HepG2 (cell line): ENCODE measurements around the gene HEXIM1. TPM values are rescaled to one million over a fixed set of nuclear protein-coding genes. Genes with fewer than 3 reads are reported as not detected.
A peak's percentile ranks its signal among the peaks of the same experiment; 100 is the strongest.

Source experiments
- ATF7 ChIP-seq, 2 experiments: fragments of 450-650 bp in 1 of 2; sonication (generic) in 1 of 2; formaldehyde crosslinking in 1 of 2; IDR thresholded peaks; 2 replicates each; pipeline versions ENCODE4 v1.4.0 to v1.6.1; 2016 to 2020; ENCODE audit warnings: antibody characterized with exemption in 1 of 2, mild to moderate bottlenecking in 1 of 2, missing genetic modification reagents in 1 of 2
- CREBL2 ChIP-seq: sonication (generic); formaldehyde crosslinking; IDR thresholded peaks from 2 replicates; pipeline ENCODE4 v1.8.1; 2023; ENCODE audit warnings: missing genetic modification reagents, mild to moderate bottlenecking, borderline replicate concordance
- DMAP1 ChIP-seq: IDR thresholded peaks from 2 replicates; pipeline ENCODE4 v1.6.1; 2016
- GRHL1 ChIP-seq: sonication (generic); formaldehyde crosslinking; conservative IDR thresholded peaks from 2 replicates; pipeline ENCODE4 v1.8.0; 2022; ENCODE audit warnings: missing genetic modification reagents
- GZF1 ChIP-seq: sonication (generic); formaldehyde crosslinking; IDR thresholded peaks from 2 replicates; pipeline ENCODE4 v1.5.1; 2020; ENCODE audit warnings: mild to moderate bottlenecking, missing genetic modification reagents
- JDP2 ChIP-seq: sonication (generic); formaldehyde crosslinking; IDR thresholded peaks from 2 replicates; pipeline ENCODE4 v1.8.1; 2022; ENCODE audit warnings: missing genetic modification reagents, borderline replicate concordance
- MTA3 ChIP-seq: sonication (generic); formaldehyde crosslinking; IDR thresholded peaks from 2 replicates; pipeline ENCODE4 v1.4.0; 2020; ENCODE audit warnings: missing genetic modification reagents
- MXD4 ChIP-seq: IDR thresholded peaks from 2 replicates; pipeline ENCODE4 v1.6.1; 2016; ENCODE audit warnings: mild to moderate bottlenecking, missing biosample characterization, missing genetic modification reagents
- MXI1 ChIP-seq: IDR thresholded peaks from 3 replicates; pipeline ENCODE4 v1.6.1; 2012; ENCODE audit warnings: low read depth, low read length, inconsistent platforms, borderline replicate concordance
- NFYC ChIP-seq: IDR thresholded peaks from 2 replicates; pipeline ENCODE4 v1.6.1; 2016; ENCODE audit warnings: missing genetic modification reagents, missing compliant biosample characterization
- RFXAP ChIP-seq: sonication (generic); formaldehyde crosslinking; IDR thresholded peaks from 2 replicates; pipeline ENCODE4 v1.4.0; 2020; ENCODE audit warnings: missing genetic modification reagents, borderline replicate concordance
- TCF12 ChIP-seq, 2 experiments: fragments of 450-650 bp in 1 of 2; sonication (generic) in 1 of 2; formaldehyde crosslinking in 1 of 2; IDR thresholded peaks; 2 replicates each; pipeline versions ENCODE4 v1.6.1 to v1.8.0; 2017 to 2022; ENCODE audit warnings: antibody characterized with exemption in 1 of 2, mild to moderate bottlenecking in 1 of 2, missing genetic modification reagents in 1 of 2, moderate library complexity in 1 of 2
- TCF7L2 ChIP-seq: IDR thresholded peaks from 2 replicates; pipeline ENCODE4 v1.6.1; 2011; ENCODE audit warnings: mild to moderate bottlenecking, low read depth, low read length, moderate library complexity
- ZFP37 ChIP-seq: sonication (generic); formaldehyde crosslinking; IDR thresholded peaks from 2 replicates; pipeline ENCODE4 v1.4.0; 2020; ENCODE audit warnings: missing genetic modification reagents, borderline replicate concordance
- ZMYM4 ChIP-seq: sonication (generic); formaldehyde crosslinking; IDR thresholded peaks from 2 replicates; pipeline ENCODE4 v1.8.1; 2023; ENCODE audit warnings: mild to moderate bottlenecking, missing genetic modification reagents
- ZNF34 ChIP-seq: sonication (generic); formaldehyde crosslinking; IDR thresholded peaks from 2 replicates; pipeline ENCODE4 v1.4.0; 2020; ENCODE audit warnings: mild to moderate bottlenecking, missing genetic modification reagents, borderline replicate concordance
- ZNF451 ChIP-seq: sonication (generic); formaldehyde crosslinking; IDR thresholded peaks from 2 replicates; pipeline ENCODE4 v1.5.0; 2020; ENCODE audit warnings: mild to moderate bottlenecking, missing genetic modification reagents
- ZNF691 ChIP-seq: sonication (generic); formaldehyde crosslinking; IDR thresholded peaks from 2 replicates; pipeline ENCODE4 v1.4.0; 2020; ENCODE audit warnings: missing genetic modification reagents, low read depth, mild to moderate bottlenecking, borderline replicate concordance
- ZSCAN21 ChIP-seq: sonication (generic); formaldehyde crosslinking; IDR thresholded peaks from 2 replicates; pipeline ENCODE4 v1.8.0; 2022; ENCODE audit warnings: mild to moderate bottlenecking, missing genetic modification reagents, moderate library complexity, borderline replicate concordance
- polyA plus RNA-seq, 8 experiments: library from polyadenylated mRNA; depleted of rRNA in 3 of 8; stranded (reverse) in 7 of 8; unstranded in 1 of 8; fragments of >200 nt; fragmentation: Illumina TruSeq in 4 of 8; extraction: Trizol in 4 of 8; gene quantifications; 2 replicates each; pipeline versions ENCODE4 v1.2.1 to v1.2.3, GENCODE V29; 2011 to 2016; ENCODE audit warnings: low read depth in 4 of 8, missing spikeins in 1 of 8, mixed read lengths in 1 of 8; ENCODE audit not compliant: insufficient read depth in 1 of 8
- total RNA-seq, 5 experiments: library from RNA; depleted of rRNA; stranded (reverse); fragments of >200 nt; fragmentation: Illumina TruSeq; extraction: Trizol; gene quantifications; 2 replicates each; pipeline ENCODE4 v1.2.3, GENCODE V29; 2016; ENCODE audit warnings: low read depth in 1 of 5
- TF ChIP-seq, protein P1 (sequence below): IDR thresholded peaks from 2 replicates; pipeline ENCODE4 v1.6.1; 2016; ENCODE audit warnings: mild to moderate bottlenecking
- TF ChIP-seq, protein P2 (sequence below): sonication (generic); formaldehyde crosslinking; IDR thresholded peaks from 2 replicates; pipeline ENCODE4 v1.5.1; 2020; ENCODE audit warnings: mild to moderate bottlenecking, missing genetic modification reagents, moderate library complexity
- TF ChIP-seq, protein P3 (sequence below): sonication (generic); formaldehyde crosslinking; IDR thresholded peaks from 2 replicates; pipeline ENCODE4 v1.5.0; 2020; ENCODE audit warnings: missing genetic modification reagents

HEXIM1 gene
- total and polyA plus RNA-seq, 2 of the 13 experiments (the other 11 are each of a cell fraction or from before 2014, with no cell fraction given), result 10.5 to 16.6 TPM

- TF ChIP-seq GRHL1 (CRISPR knock-in tag) (no peak), GZF1 (CRISPR knock-in tag) (0 out of 2 replicates have a peak, but pooled peaks have one; percentile 70), TCF7L2 (no peak), ZSCAN21 (peak; percentile 87; the same call in 1 of the 2 replicates), MTA3 (CRISPR knock-in tag) (no peak), ZNF34 (peak; percentile 95; the same call in 1 of the 2 replicates), TCF12 (IDR thresholded peaks at IDR 0.05) (no peak), TCF12 (CRISPR knock-in tag; IDR thresholded peaks at IDR 0.05) (no peak), MXI1 (peak; percentile 56; the same call in 1 of the 3 replicates), ZNF691 (peak; percentile 97), ZNF451 (CRISPR knock-in tag) (no peak), JDP2 (CRISPR knock-in tag) (no peak), DMAP1 (peak; percentile 58; the same call in 1 of the 2 replicates), MXD4 (CRISPR knock-in tag) (peak; percentile 70), ZFP37 (no peak), RFXAP (CRISPR knock-in tag) (0 out of 2 replicates have a peak, but pooled peaks have one; percentile 18), CREBL2 (CRISPR knock-in tag) (peak; percentile 42; the same call in 1 of the 2 replicates), NFYC (CRISPR knock-in tag) (no peak), ZMYM4 (CRISPR knock-in tag) (no peak; the same call in none of the 2 replicates), ATF7 (IDR thresholded peaks at IDR 0.05) (no peak), ATF7 (CRISPR knock-in tag; IDR thresholded peaks at IDR 0.05) (no peak; the same call in 1 of the 2 replicates)
- TF ChIP-seq, protein P1, sequence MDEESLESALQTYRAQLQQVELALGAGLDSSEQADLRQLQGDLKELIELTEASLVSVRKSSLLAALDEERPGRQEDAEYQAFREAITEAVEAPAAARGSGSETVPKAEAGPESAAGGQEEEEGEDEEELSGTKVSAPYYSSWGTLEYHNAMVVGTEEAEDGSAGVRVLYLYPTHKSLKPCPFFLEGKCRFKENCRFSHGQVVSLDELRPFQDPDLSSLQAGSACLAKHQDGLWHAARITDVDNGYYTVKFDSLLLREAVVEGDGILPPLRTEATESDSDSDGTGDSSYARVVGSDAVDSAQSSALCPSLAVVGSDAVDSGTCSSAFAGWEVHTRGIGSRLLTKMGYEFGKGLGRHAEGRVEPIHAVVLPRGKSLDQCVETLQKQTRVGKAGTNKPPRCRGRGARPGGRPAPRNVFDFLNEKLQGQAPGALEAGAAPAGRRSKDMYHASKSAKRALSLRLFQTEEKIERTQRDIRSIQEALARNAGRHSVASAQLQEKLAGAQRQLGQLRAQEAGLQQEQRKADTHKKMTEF, result peak; percentile 94
- TF ChIP-seq, protein P2, sequence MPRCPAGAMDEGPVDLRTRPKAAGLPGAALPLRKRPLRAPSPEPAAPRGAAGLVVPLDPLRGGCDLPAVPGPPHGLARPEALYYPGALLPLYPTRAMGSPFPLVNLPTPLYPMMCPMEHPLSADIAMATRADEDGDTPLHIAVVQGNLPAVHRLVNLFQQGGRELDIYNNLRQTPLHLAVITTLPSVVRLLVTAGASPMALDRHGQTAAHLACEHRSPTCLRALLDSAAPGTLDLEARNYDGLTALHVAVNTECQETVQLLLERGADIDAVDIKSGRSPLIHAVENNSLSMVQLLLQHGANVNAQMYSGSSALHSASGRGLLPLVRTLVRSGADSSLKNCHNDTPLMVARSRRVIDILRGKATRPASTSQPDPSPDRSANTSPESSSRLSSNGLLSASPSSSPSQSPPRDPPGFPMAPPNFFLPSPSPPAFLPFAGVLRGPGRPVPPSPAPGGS (CRISPR knock-in tag), result peak; percentile 31; the same call in 1 of the 2 replicates
- TF ChIP-seq, protein P3, sequence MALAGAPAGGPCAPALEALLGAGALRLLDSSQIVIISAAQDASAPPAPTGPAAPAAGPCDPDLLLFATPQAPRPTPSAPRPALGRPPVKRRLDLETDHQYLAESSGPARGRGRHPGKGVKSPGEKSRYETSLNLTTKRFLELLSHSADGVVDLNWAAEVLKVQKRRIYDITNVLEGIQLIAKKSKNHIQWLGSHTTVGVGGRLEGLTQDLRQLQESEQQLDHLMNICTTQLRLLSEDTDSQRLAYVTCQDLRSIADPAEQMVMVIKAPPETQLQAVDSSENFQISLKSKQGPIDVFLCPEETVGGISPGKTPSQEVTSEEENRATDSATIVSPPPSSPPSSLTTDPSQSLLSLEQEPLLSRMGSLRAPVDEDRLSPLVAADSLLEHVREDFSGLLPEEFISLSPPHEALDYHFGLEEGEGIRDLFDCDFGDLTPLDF (CRISPR knock-in tag), result no peak
Observed at GRCh38 chr17:45172541-45173286, 24.4 kb downstream of the HEXIM1 start (continued).
